Nephron progenitor cell (in vitro differentiated cells): ENCODE results near the gene CDH4.

Experiments used
- DNase-seq: peaks from one replicate; pipeline ENCODE4 v3.0.0; 2021
- H3K27ac Mint-ChIP-seq: 2 replicates; pipeline ENCODE4 v1.8.0; 2021; ENCODE audit warnings: mild to moderate bottlenecking, moderate library complexity, mixed read lengths
- H3K27me3 Mint-ChIP-seq: 2 replicates; pipeline ENCODE4 v1.8.0; 2021; ENCODE audit warnings: mild to moderate bottlenecking, low read depth, mixed read lengths; ENCODE audit not compliant: poor library complexity
- H3K36me3 Mint-ChIP-seq: 2 replicates; pipeline ENCODE4 v1.8.0; 2021; ENCODE audit warnings: low read depth, mixed read lengths
- H3K4me1 Mint-ChIP-seq: 2 replicates; pipeline ENCODE4 v1.8.0; 2021; ENCODE audit warnings: mixed read lengths
- H3K4me3 Mint-ChIP-seq: 2 replicates; pipeline ENCODE4 v1.8.0; 2021; ENCODE audit warnings: mild to moderate bottlenecking, moderate library complexity, mixed read lengths
- H3K9me3 Mint-ChIP-seq: 2 replicates; pipeline ENCODE4 v1.8.0; 2021; ENCODE audit warnings: mild to moderate bottlenecking, moderate library complexity, mixed read lengths
- TF ChIP-seq, protein P1 (sequence below): fragments of 200-600 bp; sonication (generic); IDR thresholded peaks from 2 replicates; pipeline ENCODE4 v1.5.0; 2021; ENCODE audit warnings: antibody characterized with exemption

The CDH4 gene

GRCh38 chr20:61588411-61589385 is 336.6 kb downstream of the CDH4 start:
- DNase-seq, result peak; percentile 20
- H3K4me3 Mint-ChIP-seq, result peak overlapping the region; percentile 50
- H3K4me1 Mint-ChIP-seq, result peaks cover 33% of the 10 kb centered on the region
- H3K27ac Mint-ChIP-seq, result peak overlapping the region; percentile 30
- peaks cover 29% of the 10 kb centered on the region for H3K9me3 Mint-ChIP-seq
- TF ChIP-seq, protein P1, sequence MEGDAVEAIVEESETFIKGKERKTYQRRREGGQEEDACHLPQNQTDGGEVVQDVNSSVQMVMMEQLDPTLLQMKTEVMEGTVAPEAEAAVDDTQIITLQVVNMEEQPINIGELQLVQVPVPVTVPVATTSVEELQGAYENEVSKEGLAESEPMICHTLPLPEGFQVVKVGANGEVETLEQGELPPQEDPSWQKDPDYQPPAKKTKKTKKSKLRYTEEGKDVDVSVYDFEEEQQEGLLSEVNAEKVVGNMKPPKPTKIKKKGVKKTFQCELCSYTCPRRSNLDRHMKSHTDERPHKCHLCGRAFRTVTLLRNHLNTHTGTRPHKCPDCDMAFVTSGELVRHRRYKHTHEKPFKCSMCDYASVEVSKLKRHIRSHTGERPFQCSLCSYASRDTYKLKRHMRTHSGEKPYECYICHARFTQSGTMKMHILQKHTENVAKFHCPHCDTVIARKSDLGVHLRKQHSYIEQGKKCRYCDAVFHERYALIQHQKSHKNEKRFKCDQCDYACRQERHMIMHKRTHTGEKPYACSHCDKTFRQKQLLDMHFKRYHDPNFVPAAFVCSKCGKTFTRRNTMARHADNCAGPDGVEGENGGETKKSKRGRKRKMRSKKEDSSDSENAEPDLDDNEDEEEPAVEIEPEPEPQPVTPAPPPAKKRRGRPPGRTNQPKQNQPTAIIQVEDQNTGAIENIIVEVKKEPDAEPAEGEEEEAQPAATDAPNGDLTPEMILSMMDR, result no peak
- peaks cover 9% of the 10 kb centered on the region for H3K27me3 Mint-ChIP-seq
- peaks cover 12% of the 10 kb centered on the region for H3K36me3 Mint-ChIP-seq

- peaks cover 36% of the 10 kb centered on the region for H3K9me3 Mint-ChIP-seq
- peaks cover 12% of the 10 kb centered on the region for H3K36me3 Mint-ChIP-seq
- TF ChIP-seq, protein P1, result no peak
- peaks cover 22% of the 10 kb centered on the region for H3K4me1 Mint-ChIP-seq
- peaks cover 4% of the 10 kb centered on the region for H3K27me3 Mint-ChIP-seq
- no peak overlapping the region for H3K27ac Mint-ChIP-seq
- no peak for DNase-seq
- H3K4me3 Mint-ChIP-seq, result no peak overlapping the region
Measured at GRCh38 chr20:61590236-61590635, 338.2 kb downstream of the CDH4 start.

- peaks cover 12% of the 10 kb centered on the region for H3K36me3 Mint-ChIP-seq
- H3K9me3 Mint-ChIP-seq, result peaks cover 57% of the 10 kb centered on the region
- no peak overlapping the region for H3K27ac Mint-ChIP-seq
- DNase-seq, result no peak
- H3K4me3 Mint-ChIP-seq, result no peak overlapping the region
- peaks cover 7% of the 10 kb centered on the region for H3K27me3 Mint-ChIP-seq
- peaks cover 11% of the 10 kb centered on the region for H3K4me1 Mint-ChIP-seq
- TF ChIP-seq, protein P1, result no peak
Measured at GRCh38 chr20:61593516-61593915, 341.5 kb downstream of the CDH4 start.

DNA sequence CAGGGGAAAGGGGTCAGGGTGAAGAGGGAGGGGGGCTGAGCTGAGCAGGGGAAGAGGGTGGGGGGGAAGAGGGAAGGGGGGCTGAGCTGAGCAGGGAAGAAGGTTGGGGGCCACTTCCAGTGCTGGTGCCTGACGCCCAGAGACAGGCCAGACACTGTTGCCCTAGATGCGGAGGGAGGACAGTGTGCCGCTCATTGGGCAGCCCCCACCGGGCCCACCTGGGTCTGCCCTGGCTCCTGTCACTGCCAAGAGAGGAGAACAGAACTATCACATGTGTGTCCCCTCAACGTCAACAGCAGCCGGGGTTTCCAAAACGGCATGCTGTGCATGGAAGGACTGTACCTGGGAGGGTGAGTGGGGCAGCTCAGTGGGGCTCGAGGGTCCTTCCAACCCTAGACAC is 342.1 kb downstream of the CDH4 start:
- TF ChIP-seq, protein P1, result no peak
- Mint-ChIP-seq H3K27me3 (peaks cover 7% of the 10 kb centered on the region), H3K36me3 (peaks cover 12% of the 10 kb centered on the region), H3K27ac (no peak overlapping the region), H3K4me1 (peaks cover 7% of the 10 kb centered on the region), H3K9me3 (peaks cover 57% of the 10 kb centered on the region), H3K4me3 (no peak overlapping the region)
- no peak for DNase-seq

GRCh38 chr20:61595216-61595615 is 343.2 kb downstream of the CDH4 start:
- Mint-ChIP-seq H3K4me1 (peaks cover 13% of the 10 kb centered on the region), H3K9me3 (peaks cover 57% of the 10 kb centered on the region), H3K36me3 (peaks cover 12% of the 10 kb centered on the region), H3K27me3 (peaks cover 10% of the 10 kb centered on the region), H3K27ac (no peak overlapping the region), H3K4me3 (no peak overlapping the region)
- TF ChIP-seq, protein P1, result no peak
- no peak for DNase-seq
